Brain microvascular endothelial cell (primary cell): ENCODE data around the gene RAB3GAP2.

Experiments used
- DNase-seq: peaks from one replicate; pipeline ENCODE4 v3.0.0-alpha.2; 2020
- H3K27ac ChIP-seq: fragments of 250-450 bp; sonication (Bioruptor Pico); 2 replicates; pipeline ENCODE4 v1.5.1; 2020; ENCODE audit warnings: mild to moderate bottlenecking, moderate library complexity
- H3K27me3 ChIP-seq: fragments of 250-450 bp; sonication (Bioruptor Pico); replicated peaks from 2 replicates; pipeline ENCODE4 v1.5.1; 2020; ENCODE audit warnings: mild to moderate bottlenecking
- H3K36me3 ChIP-seq: fragments of 250-450 bp; sonication (Bioruptor Pico); replicated peaks from 2 replicates; pipeline ENCODE4 v1.5.1; 2020; ENCODE audit warnings: mild to moderate bottlenecking
- H3K4me3 ChIP-seq: 2 replicates; pipeline ENCODE4 v1.5.1; 2011; ENCODE audit warnings: low read depth, mild to moderate bottlenecking, control low read depth, low read length, moderate library complexity
- in situ Hi-C: cut with HindIII; loops from 2 replicates; pipeline ENCODE4 v1.10.0; 2017; ENCODE audit warnings: low sequenced_read_pairs, low pct_ligation_motif_present
- TF ChIP-seq, protein P1 (sequence below): IDR thresholded peaks from 2 replicates; pipeline ENCODE4 v1.5.1; 2011; ENCODE audit warnings: low read depth, mild to moderate bottlenecking, moderate library complexity, low read length, control low read depth, inconsistent platforms; ENCODE audit errors: missing control alignments

RAB3GAP2 gene

DNA sequence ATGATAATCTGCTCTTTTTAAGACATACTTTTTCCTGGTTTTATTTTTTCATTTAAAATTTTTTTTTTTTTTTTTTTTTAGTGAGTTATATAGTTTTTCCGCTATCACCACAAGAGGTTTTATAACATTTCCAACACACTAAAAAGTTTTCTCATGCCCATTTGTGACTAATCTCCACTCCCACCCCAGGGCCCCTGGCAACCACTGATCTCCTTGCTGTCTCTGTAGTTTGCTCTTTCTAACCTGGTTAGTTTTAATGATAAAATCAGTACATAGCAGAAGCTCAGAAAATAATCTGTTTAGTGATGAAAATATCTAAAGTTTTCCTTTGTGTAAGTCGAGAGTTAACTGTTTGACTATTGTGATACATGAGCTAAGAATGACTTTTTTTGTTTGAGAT is 136.5 kb downstream of the RAB3GAP2 start:
- peaks cover 24% of the 10 kb centered on the region for H3K36me3 ChIP-seq

GRCh38 chr1:220129479-220130210 is 142.6 kb downstream of the RAB3GAP2 start:
- Histone ChIP-seq H3K4me3 (no peak overlapping the region), H3K27me3 (no peaks in the 10 kb centered on the region), H3K27ac (no peak overlapping the region), H3K36me3 (peaks cover 13% of the 10 kb centered on the region)
- TF ChIP-seq, protein P1, sequence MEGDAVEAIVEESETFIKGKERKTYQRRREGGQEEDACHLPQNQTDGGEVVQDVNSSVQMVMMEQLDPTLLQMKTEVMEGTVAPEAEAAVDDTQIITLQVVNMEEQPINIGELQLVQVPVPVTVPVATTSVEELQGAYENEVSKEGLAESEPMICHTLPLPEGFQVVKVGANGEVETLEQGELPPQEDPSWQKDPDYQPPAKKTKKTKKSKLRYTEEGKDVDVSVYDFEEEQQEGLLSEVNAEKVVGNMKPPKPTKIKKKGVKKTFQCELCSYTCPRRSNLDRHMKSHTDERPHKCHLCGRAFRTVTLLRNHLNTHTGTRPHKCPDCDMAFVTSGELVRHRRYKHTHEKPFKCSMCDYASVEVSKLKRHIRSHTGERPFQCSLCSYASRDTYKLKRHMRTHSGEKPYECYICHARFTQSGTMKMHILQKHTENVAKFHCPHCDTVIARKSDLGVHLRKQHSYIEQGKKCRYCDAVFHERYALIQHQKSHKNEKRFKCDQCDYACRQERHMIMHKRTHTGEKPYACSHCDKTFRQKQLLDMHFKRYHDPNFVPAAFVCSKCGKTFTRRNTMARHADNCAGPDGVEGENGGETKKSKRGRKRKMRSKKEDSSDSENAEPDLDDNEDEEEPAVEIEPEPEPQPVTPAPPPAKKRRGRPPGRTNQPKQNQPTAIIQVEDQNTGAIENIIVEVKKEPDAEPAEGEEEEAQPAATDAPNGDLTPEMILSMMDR = no peak
- in situ Hi-C loops = no loop called here
- DNase-seq = no peak

More for the DNA sequence above, 136.5 kb downstream of the RAB3GAP2 start:
- in situ Hi-C loops = no loop called here
- TF ChIP-seq, protein P1 = no peak
- H3K27me3 ChIP-seq = no peaks in the 10 kb centered on the region
- DNase-seq = no peak
- no peak overlapping the region for H3K27ac ChIP-seq
- no peak overlapping the region for H3K4me3 ChIP-seq

GRCh38 chr1:220127076-220127475 is 145.2 kb downstream of the RAB3GAP2 start:
- peaks cover 10% of the 10 kb centered on the region for H3K36me3 ChIP-seq
- DNase-seq = no peak
- in situ Hi-C loops = no loop called here
- no peak overlapping the region for H3K27ac ChIP-seq
- H3K4me3 ChIP-seq = no peak overlapping the region
- H3K27me3 ChIP-seq = no peaks in the 10 kb centered on the region
- TF ChIP-seq, protein P1 = no peak

- Histone ChIP-seq H3K27ac (no peak overlapping the region), H3K4me3 (no peak overlapping the region), H3K36me3 (peaks cover 10% of the 10 kb centered on the region), H3K27me3 (no peaks in the 10 kb centered on the region)
- in situ Hi-C loops = no loop called here
- DNase-seq = no peak
- TF ChIP-seq, protein P1 = no peak
Measured at GRCh38 chr1:220124542-220124941, 147.7 kb downstream of the RAB3GAP2 start.

- TF ChIP-seq, protein P1 = peak; percentile 59
- in situ Hi-C loops = no loop called here
- no peak for DNase-seq
- H3K27ac ChIP-seq = no peak overlapping the region
- H3K36me3 ChIP-seq = peaks cover 7% of the 10 kb centered on the region
- H3K27me3 ChIP-seq = no peaks in the 10 kb centered on the region
- H3K4me3 ChIP-seq = no peak overlapping the region
Measured at GRCh38 chr1:220123889-220124288, 148.4 kb downstream of the RAB3GAP2 start.

DNA sequence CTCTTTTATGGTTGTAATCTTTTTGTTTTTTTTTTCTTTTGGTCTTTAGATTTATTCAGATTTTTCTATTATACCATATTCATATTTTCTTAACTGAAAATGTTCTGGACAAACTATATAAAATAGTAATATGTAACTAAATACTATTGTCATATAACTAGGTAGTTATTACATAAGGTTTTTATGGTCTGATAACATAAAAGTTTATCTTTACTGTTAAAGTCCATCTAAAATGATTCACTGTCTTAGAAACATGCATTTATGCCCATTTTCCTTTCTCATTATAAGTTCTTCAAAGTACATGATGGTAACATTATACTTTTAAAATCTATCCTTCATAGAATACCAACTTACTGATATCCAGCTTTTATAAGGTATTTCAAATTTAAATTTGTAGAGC is 149.2 kb downstream of the RAB3GAP2 start:
- Histone ChIP-seq H3K27me3 (no peaks in the 10 kb centered on the region), H3K27ac (no peak overlapping the region), H3K4me3 (no peak overlapping the region), H3K36me3 (peaks cover 3% of the 10 kb centered on the region)
- in situ Hi-C loops = no loop called here
- no peak for DNase-seq
- TF ChIP-seq, protein P1 = no peak
